Peyer's patch (tissue), 4 donors: ENCODE measurements around the gene MPC1.

Source experiments
- POLR2A ChIP-seq, 2 donors: fragments of 450-650 bp; IDR thresholded peaks; one replicate each; pipeline ENCODE4 v1.5.1; 2017; ENCODE audit warnings: antibody characterized with exemption in 2 of 2, mild to moderate bottlenecking in 2 of 2, moderate library complexity in 2 of 2
- TF ChIP-seq, protein P1 (sequence below), 6 experiments: fragments of 450-650 bp in 4 of 6; fragments of 200-600 bp in 2 of 6; sonication (generic) in 1 of 6; IDR thresholded peaks; one replicate each; pipeline ENCODE4 v1.5.1; 2017 to 2019; ENCODE audit warnings: antibody characterized with exemption in 6 of 6, mild to moderate bottlenecking in 3 of 6, moderate library complexity in 1 of 6

DNA sequence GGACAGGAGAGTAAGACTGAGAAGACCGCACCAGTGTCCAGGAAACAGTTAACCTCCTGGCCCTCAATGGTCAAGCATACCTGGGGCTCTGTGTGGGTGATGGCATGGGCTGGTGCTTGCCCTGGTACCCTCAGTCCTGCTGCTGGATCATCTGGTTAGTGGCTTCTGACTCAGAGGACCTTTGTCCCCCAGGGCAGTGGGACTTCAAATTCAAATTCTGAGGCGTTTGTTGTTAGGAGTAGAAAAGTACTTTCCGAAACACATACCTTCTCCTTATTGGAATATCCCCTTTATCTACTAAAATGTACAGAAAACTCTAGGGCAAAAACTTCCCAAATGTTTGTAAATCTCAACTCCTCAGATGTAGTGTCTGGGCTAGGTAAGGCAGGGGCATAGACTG lies 36.3 kb downstream of the MPC1 start:
- TF ChIP-seq POLR2A (IDR thresholded peaks at IDR 0.05): no peak
- TF ChIP-seq, protein P1, sequence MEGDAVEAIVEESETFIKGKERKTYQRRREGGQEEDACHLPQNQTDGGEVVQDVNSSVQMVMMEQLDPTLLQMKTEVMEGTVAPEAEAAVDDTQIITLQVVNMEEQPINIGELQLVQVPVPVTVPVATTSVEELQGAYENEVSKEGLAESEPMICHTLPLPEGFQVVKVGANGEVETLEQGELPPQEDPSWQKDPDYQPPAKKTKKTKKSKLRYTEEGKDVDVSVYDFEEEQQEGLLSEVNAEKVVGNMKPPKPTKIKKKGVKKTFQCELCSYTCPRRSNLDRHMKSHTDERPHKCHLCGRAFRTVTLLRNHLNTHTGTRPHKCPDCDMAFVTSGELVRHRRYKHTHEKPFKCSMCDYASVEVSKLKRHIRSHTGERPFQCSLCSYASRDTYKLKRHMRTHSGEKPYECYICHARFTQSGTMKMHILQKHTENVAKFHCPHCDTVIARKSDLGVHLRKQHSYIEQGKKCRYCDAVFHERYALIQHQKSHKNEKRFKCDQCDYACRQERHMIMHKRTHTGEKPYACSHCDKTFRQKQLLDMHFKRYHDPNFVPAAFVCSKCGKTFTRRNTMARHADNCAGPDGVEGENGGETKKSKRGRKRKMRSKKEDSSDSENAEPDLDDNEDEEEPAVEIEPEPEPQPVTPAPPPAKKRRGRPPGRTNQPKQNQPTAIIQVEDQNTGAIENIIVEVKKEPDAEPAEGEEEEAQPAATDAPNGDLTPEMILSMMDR (IDR thresholded peaks at IDR 0.05): no peak
